WERI-Rb-1 (cell line): Measurements from ENCODE around the gene SEZ6L.

ENCODE experiments used
- DNase-seq: peaks from one replicate; pipeline ENCODE4 v3.0.0-alpha.2; 2020
- H3K27ac ChIP-seq: fragments of 250-450 bp; sonication (Bioruptor Pico); 2 replicates; pipeline ENCODE4 v1.5.1; 2020; ENCODE audit warnings: mild to moderate bottlenecking, moderate library complexity
- H3K27me3 ChIP-seq: fragments of 250-450 bp; sonication (Bioruptor Pico); 2 replicates; pipeline ENCODE4 v1.5.1; 2021; ENCODE audit warnings: mild to moderate bottlenecking, low read depth, moderate library complexity; ENCODE audit not compliant: insufficient read depth, severe bottlenecking
- H3K36me3 ChIP-seq: fragments of 250-450 bp; sonication (Bioruptor Pico); 2 replicates; pipeline ENCODE4 v1.5.1; 2020; ENCODE audit warnings: mild to moderate bottlenecking, moderate library complexity
- H3K4me3 ChIP-seq: 2 replicates; pipeline ENCODE4 v1.5.1; 2011; ENCODE audit warnings: low read depth, mild to moderate bottlenecking, control low read depth, low read length
- H3K9me3 ChIP-seq: fragments of 250-450 bp; sonication (Bioruptor Pico); 2 replicates; pipeline ENCODE4 v1.5.1; 2021; ENCODE audit warnings: mild to moderate bottlenecking, moderate library complexity; ENCODE audit not compliant: severe bottlenecking
- TF ChIP-seq, protein P1 (sequence below): IDR thresholded peaks from 2 replicates; pipeline ENCODE4 v1.5.1; 2011; ENCODE audit warnings: low read depth, mild to moderate bottlenecking, control low read depth, inconsistent platforms, low read length

The SEZ6L gene

DNA sequence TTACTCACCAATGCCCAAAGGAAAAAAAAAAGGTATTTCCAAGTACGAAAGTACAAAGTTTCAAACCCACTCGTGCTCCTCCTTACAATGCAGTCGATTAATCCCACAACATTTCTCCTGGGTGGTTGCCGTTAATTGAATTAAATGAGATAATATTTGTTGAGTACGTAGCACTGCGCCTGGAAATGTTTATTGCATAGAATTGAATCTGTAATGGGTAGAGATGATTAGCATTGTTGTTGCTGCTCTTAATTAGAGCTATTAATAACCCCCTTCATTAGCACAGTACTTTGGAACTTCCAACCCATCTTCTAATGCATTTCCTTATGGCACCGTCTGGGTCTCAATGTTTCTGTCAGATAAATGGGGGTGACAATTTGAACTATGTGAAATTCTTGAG lies 77.3 kb downstream of the SEZ6L start:
- peaks cover 45% of the 10 kb centered on the region for H3K27me3 ChIP-seq
- TF ChIP-seq, protein P1, sequence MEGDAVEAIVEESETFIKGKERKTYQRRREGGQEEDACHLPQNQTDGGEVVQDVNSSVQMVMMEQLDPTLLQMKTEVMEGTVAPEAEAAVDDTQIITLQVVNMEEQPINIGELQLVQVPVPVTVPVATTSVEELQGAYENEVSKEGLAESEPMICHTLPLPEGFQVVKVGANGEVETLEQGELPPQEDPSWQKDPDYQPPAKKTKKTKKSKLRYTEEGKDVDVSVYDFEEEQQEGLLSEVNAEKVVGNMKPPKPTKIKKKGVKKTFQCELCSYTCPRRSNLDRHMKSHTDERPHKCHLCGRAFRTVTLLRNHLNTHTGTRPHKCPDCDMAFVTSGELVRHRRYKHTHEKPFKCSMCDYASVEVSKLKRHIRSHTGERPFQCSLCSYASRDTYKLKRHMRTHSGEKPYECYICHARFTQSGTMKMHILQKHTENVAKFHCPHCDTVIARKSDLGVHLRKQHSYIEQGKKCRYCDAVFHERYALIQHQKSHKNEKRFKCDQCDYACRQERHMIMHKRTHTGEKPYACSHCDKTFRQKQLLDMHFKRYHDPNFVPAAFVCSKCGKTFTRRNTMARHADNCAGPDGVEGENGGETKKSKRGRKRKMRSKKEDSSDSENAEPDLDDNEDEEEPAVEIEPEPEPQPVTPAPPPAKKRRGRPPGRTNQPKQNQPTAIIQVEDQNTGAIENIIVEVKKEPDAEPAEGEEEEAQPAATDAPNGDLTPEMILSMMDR: no peak
- no peak overlapping the region for H3K4me3 ChIP-seq
- no peak overlapping the region for H3K27ac ChIP-seq
- DNase-seq: no peak
- H3K9me3 ChIP-seq: peaks cover 3% of the 10 kb centered on the region
- H3K36me3 ChIP-seq: no peaks in the 10 kb centered on the region

- DNase-seq: no peak
- TF ChIP-seq, protein P1: no peak
- Histone ChIP-seq H3K9me3 (peaks cover 3% of the 10 kb centered on the region), H3K27ac (no peak overlapping the region), H3K27me3 (peaks cover 9% of the 10 kb centered on the region), H3K4me3 (no peak overlapping the region), H3K36me3 (no peaks in the 10 kb centered on the region)
Observed at GRCh38 chr22:26251869-26252268, 82.6 kb downstream of the SEZ6L start.

- DNase-seq: no peak
Observed at GRCh38 chr22:26259510-26259909, 90.2 kb downstream of the SEZ6L start.

GRCh38 chr22:26264162-26264561 lies 94.9 kb downstream of the SEZ6L start:
- TF ChIP-seq, protein P1: no peak
- no peak for DNase-seq
- Histone ChIP-seq H3K27ac (no peak overlapping the region), H3K4me3 (no peak overlapping the region), H3K9me3 (no peaks in the 10 kb centered on the region), H3K36me3 (no peaks in the 10 kb centered on the region), H3K27me3 (no peaks in the 10 kb centered on the region)

More at GRCh38 chr22:26259510-26259909, 90.2 kb downstream of the SEZ6L start:
- Histone ChIP-seq H3K4me3 (no peak overlapping the region), H3K9me3 (no peaks in the 10 kb centered on the region), H3K27me3 (no peaks in the 10 kb centered on the region), H3K36me3 (no peaks in the 10 kb centered on the region), H3K27ac (no peak overlapping the region)
- TF ChIP-seq, protein P1: no peak

- TF ChIP-seq, protein P1: no peak
- DNase-seq: no peak
- H3K4me3 ChIP-seq: no peak overlapping the region
- no peaks in the 10 kb centered on the region for H3K36me3 ChIP-seq
- peaks cover 2% of the 10 kb centered on the region for H3K27me3 ChIP-seq
- no peaks in the 10 kb centered on the region for H3K9me3 ChIP-seq
- no peak overlapping the region for H3K27ac ChIP-seq
Observed at GRCh38 chr22:26265281-26265680, 96.0 kb downstream of the SEZ6L start.

- Histone ChIP-seq H3K9me3 (no peaks in the 10 kb centered on the region), H3K27me3 (peaks cover 4% of the 10 kb centered on the region), H3K4me3 (no peak overlapping the region), H3K27ac (no peak overlapping the region), H3K36me3 (no peaks in the 10 kb centered on the region)
- TF ChIP-seq, protein P1: no peak
- no peak for DNase-seq
Observed at GRCh38 chr22:26265909-26266308, 96.6 kb downstream of the SEZ6L start.
